ENCODE results near the gene CYP2A7. TPM values are rescaled to one million over a fixed set of nuclear protein-coding genes. Genes with fewer than 3 reads are reported as not detected.
"Not testable (repeated sequence)": the region's sequence is repeated elsewhere in the genome, so short reads cannot be mapped to it uniquely, and the experiment has no call there.

Gene CYP2A7
- total and polyA plus RNA-seq, 9 of the 15 experiments (the other 6 are each of a cell fraction or from before 2014, with no cell fraction given), result 0.22 TPM; not detected in 8

DNA sequence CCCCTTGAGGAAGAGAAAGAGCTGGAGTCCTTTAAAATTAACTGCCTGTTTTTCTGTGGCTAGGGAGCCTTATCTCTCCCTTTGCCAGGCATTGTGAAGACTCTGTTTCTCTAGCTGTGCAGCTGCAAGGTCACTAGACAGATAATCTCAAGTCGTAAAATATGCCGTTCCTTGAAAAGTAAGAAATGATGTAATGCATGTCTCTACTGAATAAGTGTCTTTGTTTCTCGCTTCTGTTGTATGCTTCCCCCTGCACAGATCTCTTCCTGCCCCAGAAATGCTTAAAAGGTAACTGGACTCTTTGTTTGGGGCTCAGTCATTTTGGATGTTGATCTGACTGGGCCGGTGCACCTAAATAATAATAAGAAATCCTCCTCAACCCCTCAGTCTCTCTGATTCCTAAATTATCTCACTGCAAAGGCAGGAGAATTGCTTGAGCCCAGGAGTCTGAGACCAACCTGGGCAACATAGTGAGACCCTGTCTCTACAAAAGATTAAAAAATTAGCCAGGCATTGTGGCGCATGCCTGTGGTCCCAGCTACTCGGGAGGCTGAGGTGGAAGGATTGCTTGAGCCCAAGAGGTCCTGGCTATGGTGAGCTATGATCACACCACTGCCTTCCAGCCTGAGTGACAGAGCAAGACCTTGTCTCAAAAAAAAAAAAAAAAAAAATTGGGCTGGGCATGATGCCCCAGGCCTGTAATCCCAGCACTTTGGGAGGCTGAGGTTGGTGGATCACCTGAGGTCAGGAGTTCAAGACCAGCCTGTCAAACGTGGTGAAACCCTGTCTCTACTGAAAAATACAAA is 48.1 kb downstream of the CYP2A7 start (continued):
- TF ChIP-seq CEBPG (CRISPR knock-in tag; IDR thresholded peaks at IDR 0.05) (peak; percentile 42; the same call in 1 of the 2 replicates), CEBPG (tag; conservative IDR thresholded peaks at IDR 0.05 in 1 of 2, IDR thresholded peaks at IDR 0.05 in 1 of 2) (peak; percentile 25 to 70; a peak in 2 of 4 replicates), DPF2 (IDR thresholded peaks at IDR 0.05) (peak; percentile 64), ZNF384 (IDR thresholded peaks at IDR 0.05; ENCODE audit: low read depth, low read length) (peak; percentile 40; the same call in 1 of the 2 replicates), NFRKB (IDR thresholded peaks at IDR 0.05; ENCODE audit: low read depth) (peak; percentile 52; the same call in 1 of the 2 replicates), EP300 (IDR thresholded peaks at IDR 0.05; ENCODE audit: low read length) (peak; percentile 39; the same call in 1 of the 2 replicates), ESRRA (IDR thresholded peaks at IDR 0.05; ENCODE audit: borderline replicate concordance, low read depth) (peak; percentile 63; the same call in 1 of the 2 replicates), CBFA2T3 (IDR thresholded peaks at IDR 0.05) (peak; percentile 85)
- TF ChIP-seq, protein P1, sequence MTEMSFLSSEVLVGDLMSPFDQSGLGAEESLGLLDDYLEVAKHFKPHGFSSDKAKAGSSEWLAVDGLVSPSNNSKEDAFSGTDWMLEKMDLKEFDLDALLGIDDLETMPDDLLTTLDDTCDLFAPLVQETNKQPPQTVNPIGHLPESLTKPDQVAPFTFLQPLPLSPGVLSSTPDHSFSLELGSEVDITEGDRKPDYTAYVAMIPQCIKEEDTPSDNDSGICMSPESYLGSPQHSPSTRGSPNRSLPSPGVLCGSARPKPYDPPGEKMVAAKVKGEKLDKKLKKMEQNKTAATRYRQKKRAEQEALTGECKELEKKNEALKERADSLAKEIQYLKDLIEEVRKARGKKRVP (CRISPR knock-in tag; IDR thresholded peaks at IDR 0.05), result 0 out of 2 replicates have a peak, but pooled peaks have one; percentile 30

DNA sequence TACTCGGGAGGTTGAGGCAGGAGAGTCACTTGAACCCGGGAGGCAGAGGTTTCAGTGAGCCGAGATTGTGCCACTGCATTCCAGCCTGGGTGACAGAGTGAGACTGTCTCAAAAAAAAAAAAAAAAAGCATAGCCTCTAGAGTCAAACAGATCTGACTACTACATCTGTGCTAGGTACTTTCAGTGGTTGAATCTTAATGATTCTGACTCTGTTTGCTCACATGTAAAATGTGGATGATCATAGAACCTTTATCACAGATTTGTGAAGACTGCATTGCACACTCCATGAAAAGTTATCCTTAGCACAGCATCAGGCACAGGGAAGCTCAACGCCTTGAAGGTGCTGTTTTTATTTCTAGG is 49.6 kb downstream of the CYP2A7 start:
- Histone ChIP-seq H3K9ac (ENCODE audit: insufficient read depth in 1 of 2, low read depth in 2 of 2, low read length in 2 of 2) (peak overlapping the region in 1 of 2 experiments; percentile 71; a peak in 1 of 4 replicates), H2AFZ (ENCODE audit: low read depth, low read length) (peak overlapping the region; percentile 28; the same call in 1 of the 2 replicates), H3K27ac (ENCODE audit: extremely low read depth, low read depth, low read length) (peak overlapping the region; percentile 90), H3K4me2 (ENCODE audit: insufficient read depth, low read length) (peak overlapping the region; percentile 30; the same call in 1 of the 2 replicates), H3K4me1 (replicated peaks in 1 of 2; ENCODE audit: control insufficient read depth in 2 of 2, insufficient read depth in 2 of 2, low read length in 2 of 2) (peaks cover 20 to 21% of the 10 kb centered on the region in 2 experiments)
- BruUV-seq (replicated peaks); H3K79me2 ChIP-seq (ENCODE audit: control insufficient read depth, insufficient read depth, low read length); ATAC-seq; in situ Hi-C loops (cut with MboI); H3K36me3 ChIP-seq (ENCODE audit: control insufficient read depth, insufficient read depth, low read length); H3K4me3 ChIP-seq; H3K27me3 ChIP-seq (ENCODE audit: control insufficient read depth in 2 of 2, insufficient read depth in 2 of 2, low read length in 2 of 2); H4K20me1 ChIP-seq (replicated peaks; ENCODE audit: control insufficient read depth, insufficient read depth, low read length); intact Hi-C loops (cut with micrococcal nuclease); DNase-seq (ENCODE audit: extremely low read depth in 1 of 4, low spot score in 3 of 4); CTCF ChIA-PET (ENCODE audit: low intra/inter-chr PET ratio); H3K9me3 ChIP-seq (replicated peaks; ENCODE audit: control insufficient read depth, insufficient read depth, low read depth, low read length); FAIRE-seq; H3K9me1 ChIP-seq (ENCODE audit: control insufficient read depth, insufficient read depth, low read length): not testable (repeated sequence)
- POLR2A ChIA-PET, result interaction anchor here (1.1 kb wide), 2 partner anchors 8 to 10 kb away, joined by 3 to 6 read pairs; no protein-coding TSS in a partner anchor
- 0 out of 2 replicates have a peak, but pooled peaks have one; percentile 44 for TF ChIP-seq ADNP (tag; IDR thresholded peaks at IDR 0.05)
- WGBS (ENCODE audit: insufficient coverage, low coverage, missing lambda C conversion rate), result 60% methylated on average over 4 of the region's 4 CpGs
